Hematopoietic multipotent progenitor cell treated with erythropoietin and hydrocortisone succinate and interleukin-3 and kit ligand, for 17 days (in vitro differentiated cells): ENCODE measurements around the gene RFPL3.
"Not testable (repeated sequence)": the region's sequence is repeated elsewhere in the genome, so short reads cannot be mapped to it uniquely, and the experiment has no call there.

Source experiments
- DNase-seq: peaks from one replicate; pipeline ENCODE4 v3.0.0-alpha.2; 2015; ENCODE audit warnings: low spot score

Gene RFPL3

DNA sequence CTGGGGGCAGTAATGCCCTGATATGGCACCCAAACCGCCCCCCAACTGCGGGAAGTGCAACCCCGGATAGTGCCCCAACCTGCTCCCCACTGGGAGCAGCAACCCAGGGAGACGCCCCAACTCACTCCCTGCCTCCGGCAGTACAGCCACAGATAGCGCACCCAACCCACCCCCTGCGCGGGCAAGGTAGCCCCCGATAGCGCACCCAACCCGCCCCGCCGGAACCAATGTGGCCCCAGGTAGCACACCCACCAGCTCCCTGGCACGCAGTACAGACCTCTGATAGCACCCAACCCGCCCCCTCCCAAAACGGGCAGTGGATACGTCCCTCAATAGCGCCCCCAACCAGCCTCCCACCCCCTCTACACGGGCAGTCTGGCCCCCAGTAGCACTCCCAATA lies 3.8 kb upstream of the RFPL3 start:
- no peak for DNase-seq

- no peak for DNase-seq
Measured at GRCh38 chr22:32354360-32355351, 3.0 kb upstream of the RFPL3 start.

DNA sequence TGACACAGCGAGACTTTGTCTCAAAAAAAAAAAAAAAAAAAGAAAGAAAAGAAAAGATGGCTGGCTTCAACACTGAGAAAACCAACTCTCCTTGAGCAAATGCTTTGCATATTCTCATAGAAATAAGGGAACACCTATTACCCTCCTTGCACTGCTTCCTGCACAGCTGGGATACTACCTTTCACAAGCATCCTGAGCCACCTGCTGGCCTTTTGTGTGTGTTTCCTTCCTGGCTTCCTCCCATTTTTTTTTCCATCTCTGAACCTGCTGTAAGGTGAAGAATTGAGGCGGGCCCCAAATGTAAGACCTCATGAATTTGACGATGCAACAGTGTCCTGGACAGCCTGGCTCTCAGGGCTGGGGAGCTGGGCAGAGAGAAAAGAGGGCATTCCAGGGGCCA lies 1.9 kb upstream of the RFPL3 start:
- no peak for DNase-seq

DNA sequence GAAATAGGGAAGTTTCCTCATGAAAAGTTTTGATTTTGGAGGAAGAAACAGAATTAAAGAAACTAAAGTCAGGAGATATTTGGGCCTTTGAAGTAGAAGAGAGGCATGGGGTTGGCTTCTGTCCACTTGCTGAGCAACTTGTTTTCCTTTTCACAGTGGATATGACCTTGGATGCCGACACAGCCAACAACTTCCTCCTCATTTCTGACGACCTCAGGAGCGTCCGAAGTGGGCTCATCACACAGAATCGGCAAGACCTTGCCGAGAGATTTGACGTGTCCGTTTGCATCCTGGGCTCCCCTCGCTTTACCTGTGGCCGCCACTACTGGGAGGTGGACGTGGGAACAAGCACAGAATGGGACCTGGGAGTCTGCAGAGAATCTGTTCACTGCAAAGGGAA lies 2.4 kb downstream of the RFPL3 start:
- DNase-seq = not testable (repeated sequence)

DNA sequence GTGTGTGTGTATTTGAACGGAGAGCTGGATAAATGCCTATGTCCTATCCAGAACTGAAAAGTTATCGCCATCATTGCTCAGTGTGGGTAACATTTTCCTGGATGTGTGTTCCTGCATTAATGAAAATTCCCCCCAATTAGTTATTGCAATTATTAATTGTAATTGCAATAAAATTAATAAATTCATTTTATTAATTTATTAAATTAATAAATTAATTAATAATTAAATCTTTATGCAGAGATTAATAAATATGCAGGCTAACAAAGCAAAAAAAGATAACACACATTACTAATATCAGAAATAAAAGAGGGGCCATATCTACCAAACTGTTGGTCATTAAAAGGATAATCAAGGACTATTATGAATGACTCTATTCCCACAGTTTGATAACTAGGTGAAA lies 3.6 kb downstream of the RFPL3 start:
- DNase-seq = no peak

GRCh38 chr22:32364210-32364609 lies 6.5 kb downstream of the RFPL3 start:
- DNase-seq = no peak

GRCh38 chr22:32375678-32376450 lies 18.2 kb downstream of the RFPL3 start:
- no peak for DNase-seq

DNA sequence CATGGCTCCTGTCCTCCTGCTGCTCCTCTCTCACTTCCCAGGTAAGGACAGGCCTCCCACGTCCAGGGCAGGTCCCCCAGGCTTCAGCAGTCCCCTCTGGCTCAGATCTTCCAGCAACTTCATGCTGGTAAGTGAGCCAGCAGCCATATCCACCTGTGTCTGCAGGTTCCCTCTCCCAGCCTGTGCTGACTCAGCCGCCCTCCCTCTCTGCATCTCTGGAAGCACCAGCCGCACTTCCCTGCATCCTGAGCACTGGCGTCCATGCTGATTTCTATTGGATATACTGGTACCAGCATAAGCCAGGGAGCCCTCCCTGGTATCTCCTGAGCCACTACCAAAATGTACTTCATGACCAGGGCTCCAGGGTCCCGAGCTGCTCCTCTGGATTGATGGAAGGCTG lies 19.0 kb downstream of the RFPL3 start:
- DNase-seq = no peak

DNA sequence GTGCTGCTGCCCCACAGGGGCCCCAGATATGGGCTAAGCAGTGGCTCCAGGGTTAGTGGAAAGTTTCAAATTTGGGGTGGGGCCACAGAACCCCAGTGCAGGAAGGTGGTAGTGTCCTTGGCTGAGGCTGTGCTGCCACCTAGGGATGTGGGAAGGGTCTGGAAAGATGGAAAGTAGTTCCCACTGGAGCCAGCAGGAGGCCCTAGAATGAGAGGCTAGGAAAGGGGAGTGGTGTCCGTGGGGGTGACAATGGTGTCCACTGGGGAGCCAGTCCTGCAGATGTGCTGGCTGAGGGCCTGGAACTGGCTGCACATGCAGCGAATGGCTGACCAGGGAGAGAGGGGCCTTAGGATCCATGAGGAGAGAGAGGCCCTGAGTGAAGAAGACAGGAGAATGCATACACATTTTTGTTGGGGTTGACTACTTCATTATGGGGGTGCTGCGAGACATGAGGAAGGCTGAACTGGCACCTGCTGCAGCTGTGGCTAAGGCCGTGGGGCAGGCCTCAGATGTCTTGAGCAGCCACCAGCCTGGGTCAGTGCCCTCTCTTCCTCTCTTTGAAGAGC lies 21.1 kb downstream of the RFPL3 start:
- peak; percentile 10 for DNase-seq

GRCh38 chr22:32380991-32381390 lies 23.3 kb downstream of the RFPL3 start:
- DNase-seq = no peak

GRCh38 chr22:32385681-32386080 lies 28.0 kb downstream of the RFPL3 start:
- no peak for DNase-seq

DNA sequence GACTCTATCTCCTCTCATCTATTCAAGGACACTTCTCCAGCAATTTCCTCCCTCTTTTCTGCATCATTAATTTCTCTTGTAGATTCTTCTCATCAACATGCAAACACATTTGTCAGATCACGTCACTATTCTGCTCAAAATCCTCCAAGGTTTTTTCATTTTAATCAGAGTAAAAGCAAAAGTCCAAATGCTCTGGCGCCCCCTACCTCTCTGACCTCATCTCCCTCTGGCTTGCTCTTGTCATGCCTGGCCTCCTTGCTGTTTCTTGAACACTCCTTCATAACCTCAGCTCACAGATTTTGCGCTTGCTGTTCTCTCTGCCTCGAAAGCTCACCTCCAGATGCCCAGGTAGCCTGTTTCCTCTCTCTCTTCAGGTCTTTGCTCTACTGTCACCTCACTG lies 32.0 kb downstream of the RFPL3 start:
- DNase-seq = no peak

GRCh38 chr22:32395107-32395506 lies 37.4 kb downstream of the RFPL3 start:
- no peak for DNase-seq

DNA sequence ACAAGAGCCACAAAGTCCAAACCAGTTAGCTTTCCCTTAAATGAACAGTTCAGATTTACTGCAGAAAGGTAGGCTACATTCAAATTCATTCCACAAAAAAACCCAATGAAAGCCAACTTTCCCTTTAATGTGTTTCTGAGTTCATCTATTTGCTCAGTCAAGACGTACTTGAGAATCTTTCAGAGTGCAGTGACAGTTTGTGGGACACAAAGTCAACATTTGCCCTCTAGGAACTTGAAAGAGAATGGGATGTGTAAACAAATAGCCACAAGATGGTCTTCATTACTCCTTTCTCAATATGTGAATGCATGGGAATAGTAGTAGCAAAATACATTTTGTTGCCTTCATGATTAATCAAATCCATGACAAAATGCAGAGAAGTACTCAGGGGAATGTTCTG lies 38.6 kb downstream of the RFPL3 start:
- no peak for DNase-seq

- DNase-seq = no peak
Measured at GRCh38 chr22:32396746-32397145, 39.1 kb downstream of the RFPL3 start.

- DNase-seq = no peak
Measured at GRCh38 chr22:32401486-32401885, 43.8 kb downstream of the RFPL3 start.

GRCh38 chr22:32404021-32404420 lies 46.4 kb downstream of the RFPL3 start:
- no peak for DNase-seq

DNA sequence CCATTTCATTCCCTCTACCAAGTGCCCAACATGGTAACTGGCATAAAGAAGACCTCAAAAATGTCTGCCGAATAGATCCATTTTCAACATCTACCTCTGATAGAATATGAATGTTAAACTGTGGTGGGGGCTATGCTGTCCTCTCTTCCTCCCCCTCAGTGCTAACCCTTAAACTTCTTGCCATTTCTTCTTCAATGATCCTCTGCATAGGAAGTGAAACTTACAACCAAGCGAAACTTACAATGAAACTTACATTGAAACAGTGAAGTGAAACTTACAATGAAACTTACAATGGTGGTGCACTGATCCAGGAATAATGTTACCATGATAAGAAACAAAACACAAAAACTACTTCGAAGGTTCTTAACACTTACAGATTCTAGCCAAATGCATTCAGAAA lies 49.6 kb downstream of the RFPL3 start:
- no peak for DNase-seq

- DNase-seq = no peak
Measured at GRCh38 chr22:32407936-32408335, 50.3 kb downstream of the RFPL3 start.

DNA sequence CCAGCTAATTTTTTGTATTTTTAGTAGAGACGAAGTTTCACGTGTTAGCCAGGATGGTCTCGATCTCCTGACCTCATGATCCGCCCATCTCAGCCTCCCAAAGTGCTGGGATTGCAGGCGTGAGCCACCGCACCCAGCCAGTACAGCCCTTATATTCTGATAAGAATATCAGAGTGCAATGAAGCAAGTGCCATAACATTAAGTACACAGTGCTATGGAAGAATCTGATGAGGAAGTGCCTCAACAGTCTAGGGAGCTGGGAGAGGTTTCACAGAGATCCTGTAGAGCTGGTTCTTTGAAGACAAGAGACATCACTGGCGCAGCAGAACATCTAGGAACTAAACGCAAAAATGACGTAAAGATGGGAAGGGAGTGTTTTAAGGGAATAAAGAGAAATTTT lies 52.3 kb downstream of the RFPL3 start:
- no peak for DNase-seq

DNA sequence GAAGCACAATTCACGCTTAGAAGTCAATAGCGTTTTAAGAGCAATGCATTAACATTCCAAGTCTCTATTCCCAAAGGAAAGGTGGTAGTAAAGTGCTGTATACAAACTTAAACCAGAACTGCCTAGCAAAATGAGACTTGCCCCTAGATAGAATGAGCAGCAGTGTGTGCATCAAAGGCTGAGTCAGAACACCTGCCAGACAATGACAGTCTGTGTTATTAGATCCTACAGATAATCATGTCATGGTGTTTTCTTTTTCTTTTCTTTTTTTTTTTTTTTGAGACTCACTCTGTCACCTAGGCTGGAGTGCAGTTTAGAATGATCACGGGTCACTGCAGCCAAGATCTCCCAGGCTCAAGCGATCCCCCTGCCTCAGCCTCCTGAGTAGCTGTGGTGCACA lies 52.8 kb downstream of the RFPL3 start:
- no peak for DNase-seq
